ENCODE measurements around the gene SLC47A2. TPM values are rescaled to one million over a fixed set of nuclear protein-coding genes. Genes with fewer than 3 reads are reported as not detected.

The SLC47A2 gene
- total and polyA plus RNA-seq, 4 donors, result 0.02 to 0.18 (median 0.06) TPM; not detected in 1

DNA sequence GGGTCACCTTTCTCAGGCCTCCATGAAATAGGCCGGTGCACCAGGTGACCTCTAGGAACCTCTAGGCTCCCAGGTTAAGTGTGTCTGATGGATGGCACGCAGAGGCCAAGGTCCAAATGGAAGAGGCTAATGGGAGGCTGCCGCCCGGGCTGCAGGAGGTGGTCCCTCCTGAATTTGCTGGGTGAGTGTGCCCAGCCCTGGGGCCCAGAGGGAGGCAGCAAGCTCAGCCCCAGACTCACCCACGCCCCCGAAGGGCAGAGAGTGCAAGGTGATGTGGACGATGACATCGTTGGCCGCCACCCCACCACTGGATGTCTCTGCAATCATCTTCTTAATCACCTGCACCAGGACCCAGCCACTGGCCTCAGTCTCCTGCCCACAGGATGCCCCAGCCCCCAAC is 22.4 kb upstream of the SLC47A2 start:
- H3K27ac ChIP-seq (ENCODE audit: low read depth in 1 of 2, low read length in 1 of 2), result no peak overlapping the region
- H3K9ac ChIP-seq (ENCODE audit: insufficient read depth in 1 of 2, low read length in 2 of 2), result no peak overlapping the region
- H3K9me3 ChIP-seq (ENCODE audit: control insufficient read depth in 4 of 4, insufficient read depth in 3 of 4, low read length in 3 of 4), result no peaks in the 10 kb centered on the region
- H3K4me1 ChIP-seq (ENCODE audit: control insufficient read depth in 5 of 5, insufficient read depth in 5 of 5, low read length in 5 of 5), result no peaks in the 10 kb centered on the region
- DNase-seq (no peak), ATAC-seq (ENCODE audit: insufficient read depth, low FRiP score) (no peak)
- H3K4me3 ChIP-seq, result no peak overlapping the region
- 96 to 97% methylated on average over 9 of the region's 9 CpGs for WGBS, 2 donors
- H3K27me3 ChIP-seq (ENCODE audit: control insufficient read depth in 3 of 3, insufficient read depth in 3 of 3, low read length in 2 of 3), result no peaks in the 10 kb centered on the region
- TF ChIP-seq, protein P1, sequence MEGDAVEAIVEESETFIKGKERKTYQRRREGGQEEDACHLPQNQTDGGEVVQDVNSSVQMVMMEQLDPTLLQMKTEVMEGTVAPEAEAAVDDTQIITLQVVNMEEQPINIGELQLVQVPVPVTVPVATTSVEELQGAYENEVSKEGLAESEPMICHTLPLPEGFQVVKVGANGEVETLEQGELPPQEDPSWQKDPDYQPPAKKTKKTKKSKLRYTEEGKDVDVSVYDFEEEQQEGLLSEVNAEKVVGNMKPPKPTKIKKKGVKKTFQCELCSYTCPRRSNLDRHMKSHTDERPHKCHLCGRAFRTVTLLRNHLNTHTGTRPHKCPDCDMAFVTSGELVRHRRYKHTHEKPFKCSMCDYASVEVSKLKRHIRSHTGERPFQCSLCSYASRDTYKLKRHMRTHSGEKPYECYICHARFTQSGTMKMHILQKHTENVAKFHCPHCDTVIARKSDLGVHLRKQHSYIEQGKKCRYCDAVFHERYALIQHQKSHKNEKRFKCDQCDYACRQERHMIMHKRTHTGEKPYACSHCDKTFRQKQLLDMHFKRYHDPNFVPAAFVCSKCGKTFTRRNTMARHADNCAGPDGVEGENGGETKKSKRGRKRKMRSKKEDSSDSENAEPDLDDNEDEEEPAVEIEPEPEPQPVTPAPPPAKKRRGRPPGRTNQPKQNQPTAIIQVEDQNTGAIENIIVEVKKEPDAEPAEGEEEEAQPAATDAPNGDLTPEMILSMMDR (IDR thresholded peaks at IDR 0.05; ENCODE audit: control extremely low read depth, extremely low read depth), result no peak
- no peaks in the 10 kb centered on the region for H3K36me3 ChIP-seq (ENCODE audit: control insufficient read depth in 4 of 4, insufficient read depth in 4 of 4, low read length in 4 of 4)

DNA sequence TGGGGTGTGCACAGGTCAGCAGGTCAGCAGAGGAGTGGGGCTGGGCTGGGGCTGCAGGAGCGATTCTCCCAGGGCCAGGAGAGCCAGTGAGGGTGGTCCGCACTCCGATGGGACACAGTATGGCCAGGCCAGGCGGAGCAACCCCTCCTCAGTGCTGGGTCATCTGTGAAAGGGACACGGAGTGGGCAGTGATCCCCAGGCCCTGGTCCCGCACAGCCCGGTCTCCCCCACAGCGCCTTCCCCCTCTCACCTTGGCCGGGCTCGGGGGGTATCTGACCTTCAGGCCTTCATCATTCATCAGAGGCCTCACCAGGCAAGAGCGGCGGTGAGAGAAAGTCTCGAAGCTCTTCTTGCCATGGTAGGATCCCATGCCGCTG is 21.7 kb upstream of the SLC47A2 start:
- no peak overlapping the region for H3K27ac ChIP-seq (ENCODE audit: low read depth in 1 of 2, low read length in 1 of 2)
- ATAC-seq (ENCODE audit: insufficient read depth, low FRiP score), result no peak
- TF ChIP-seq, protein P1 (IDR thresholded peaks at IDR 0.05; ENCODE audit: control extremely low read depth, extremely low read depth), result no peak
- H3K27me3 ChIP-seq (ENCODE audit: control insufficient read depth in 3 of 3, insufficient read depth in 3 of 3, low read length in 2 of 3), result no peaks in the 10 kb centered on the region
- no peak for DNase-seq
- H3K4me3 ChIP-seq, result no peak overlapping the region
- WGBS, 2 donors, result 95 to 97% methylated on average over 14 of the region's 14 CpGs
- no peaks in the 10 kb centered on the region for H3K36me3 ChIP-seq (ENCODE audit: control insufficient read depth in 4 of 4, insufficient read depth in 4 of 4, low read length in 4 of 4)
- no peak overlapping the region for H3K9ac ChIP-seq (ENCODE audit: insufficient read depth in 1 of 2, low read length in 2 of 2)
- no peaks in the 10 kb centered on the region for H3K4me1 ChIP-seq (ENCODE audit: control insufficient read depth in 5 of 5, insufficient read depth in 5 of 5, low read length in 5 of 5)
- no peaks in the 10 kb centered on the region for H3K9me3 ChIP-seq (ENCODE audit: control insufficient read depth in 4 of 4, insufficient read depth in 3 of 4, low read length in 3 of 4)

- Histone ChIP-seq H3K9ac (ENCODE audit: insufficient read depth in 1 of 2, low read length in 2 of 2) (no peak overlapping the region), H3K27me3 (ENCODE audit: control insufficient read depth in 3 of 3, insufficient read depth in 3 of 3, low read length in 2 of 3) (no peaks in the 10 kb centered on the region), H3K4me1 (ENCODE audit: control insufficient read depth in 5 of 5, insufficient read depth in 5 of 5, low read length in 5 of 5) (no peaks in the 10 kb centered on the region), H3K27ac (ENCODE audit: low read depth in 1 of 2, low read length in 1 of 2) (no peak overlapping the region), H3K36me3 (ENCODE audit: control insufficient read depth in 4 of 4, insufficient read depth in 4 of 4, low read length in 4 of 4) (no peaks in the 10 kb centered on the region), H3K9me3 (ENCODE audit: control insufficient read depth in 4 of 4, insufficient read depth in 3 of 4, low read length in 3 of 4) (no peaks in the 10 kb centered on the region), H3K4me3 (no peak overlapping the region)
- WGBS, 2 donors, result 87 to 88% methylated on average over 15 of the region's 15 CpGs
- no peak for DNase-seq
- ATAC-seq (ENCODE audit: insufficient read depth, low FRiP score), result no peak
- TF ChIP-seq, protein P1 (IDR thresholded peaks at IDR 0.05; ENCODE audit: control extremely low read depth, extremely low read depth), result no peak
Observed at GRCh38 chr17:19737305-19738072, 21.1 kb upstream of the SLC47A2 start.

GRCh38 chr17:19736071-19736470 is 19.7 kb upstream of the SLC47A2 start:
- WGBS, 2 donors, result 76 to 88% methylated on average over 11 of the region's 11 CpGs
- H3K36me3 ChIP-seq (ENCODE audit: control insufficient read depth in 4 of 4, insufficient read depth in 4 of 4, low read length in 4 of 4), result no peaks in the 10 kb centered on the region
- H3K4me1 ChIP-seq (ENCODE audit: control insufficient read depth in 5 of 5, insufficient read depth in 5 of 5, low read length in 5 of 5), result peaks cover 0 to 3% (median 0%) of the 10 kb centered on the region in 5 donors
- ATAC-seq (ENCODE audit: insufficient read depth, low FRiP score) (no peak), DNase-seq (no peak)
- TF ChIP-seq, protein P1 (IDR thresholded peaks at IDR 0.05; ENCODE audit: control extremely low read depth, extremely low read depth), result no peak
- no peak overlapping the region for H3K9ac ChIP-seq (ENCODE audit: insufficient read depth in 1 of 2, low read length in 2 of 2)
- no peak overlapping the region for H3K27ac ChIP-seq (ENCODE audit: low read depth in 1 of 2, low read length in 1 of 2)
- no peak overlapping the region for H3K4me3 ChIP-seq
- H3K27me3 ChIP-seq (ENCODE audit: control insufficient read depth in 3 of 3, insufficient read depth in 3 of 3, low read length in 2 of 3), result no peaks in the 10 kb centered on the region
- no peaks in the 10 kb centered on the region for H3K9me3 ChIP-seq (ENCODE audit: control insufficient read depth in 4 of 4, insufficient read depth in 3 of 4, low read length in 3 of 4)
